Astrocyte (in vitro differentiated cells and primary cell): ENCODE measurements around the gene DLL3. TPM values are rescaled to one million over a fixed set of nuclear protein-coding genes. Genes with fewer than 3 reads are reported as not detected.

Experiments used
- DNase-seq: peaks from one replicate; pipeline ENCODE4 v3.0.0-alpha.2; 2010; ENCODE audit warnings: low read depth
- FAIRE-seq: peaks from 2 replicates; lab custom pipeline; 2011; peaks lifted over from hg19 to GRCh38; lab: Jason Lieb, UNC
- H2AFZ ChIP-seq: 2 replicates; pipeline ENCODE4 v1.6.0; 2012; ENCODE audit warnings: low read depth, low read length, inconsistent platforms
- H3K27ac ChIP-seq: 2 replicates; pipeline ENCODE4 v1.5.1; 2011; ENCODE audit warnings: low read depth, low read length, inconsistent platforms
- H3K27me3 ChIP-seq: 2 replicates; pipeline ENCODE4 v1.6.0; 2011; ENCODE audit warnings: low read length, inconsistent platforms; ENCODE audit not compliant: insufficient read depth
- H3K36me3 ChIP-seq: 2 replicates; pipeline ENCODE4 v1.5.1; 2011; ENCODE audit warnings: low read length, inconsistent platforms; ENCODE audit not compliant: insufficient read depth
- H3K4me1 ChIP-seq: 2 replicates; pipeline ENCODE4 v1.5.1; 2011; ENCODE audit warnings: low read length, inconsistent platforms; ENCODE audit not compliant: insufficient read depth
- H3K4me2 ChIP-seq: 2 replicates; pipeline ENCODE4 v1.6.0; 2012; ENCODE audit warnings: low read length, inconsistent platforms
- H3K4me3 ChIP-seq: 2 replicates; pipeline ENCODE4 v1.5.1; 2011; ENCODE audit warnings: low read depth, mild to moderate bottlenecking, low read length, inconsistent platforms; ENCODE audit not compliant: insufficient read depth
- H3K79me2 ChIP-seq: 2 replicates; pipeline ENCODE4 v1.6.0; 2012; ENCODE audit warnings: mild to moderate bottlenecking, low read length, inconsistent platforms; ENCODE audit not compliant: insufficient read depth
- H3K9ac ChIP-seq: 2 replicates; pipeline ENCODE4 v1.6.0; 2012; ENCODE audit warnings: mild to moderate bottlenecking, low read length, inconsistent platforms
- H3K9me3 ChIP-seq: 2 replicates; pipeline ENCODE4 v1.5.1; 2012; ENCODE audit warnings: low read depth, mild to moderate bottlenecking, low read length, inconsistent platforms; ENCODE audit not compliant: insufficient read depth
- H4K20me1 ChIP-seq: 2 replicates; pipeline ENCODE4 v1.6.0; 2012; ENCODE audit warnings: low read length, inconsistent platforms; ENCODE audit not compliant: insufficient read depth
- H3K27ac Mint-ChIP-seq: one replicate; pipeline ENCODE4 v1.8.0; 2021; ENCODE audit warnings: mild to moderate bottlenecking, mixed read lengths; ENCODE audit not compliant: unreplicated experiment
- H3K27me3 Mint-ChIP-seq: one replicate; pipeline ENCODE4 v1.8.0; 2021; ENCODE audit warnings: low read depth, mixed read lengths; ENCODE audit not compliant: unreplicated experiment
- H3K36me3 Mint-ChIP-seq: one replicate; pipeline ENCODE4 v1.8.0; 2021; ENCODE audit warnings: low read depth, mixed read lengths; ENCODE audit not compliant: unreplicated experiment
- H3K4me1 Mint-ChIP-seq: one replicate; pipeline ENCODE4 v1.8.0; 2021; ENCODE audit warnings: low read depth, mixed read lengths; ENCODE audit not compliant: unreplicated experiment
- H3K4me3 Mint-ChIP-seq: one replicate; pipeline ENCODE4 v1.8.0; 2021; ENCODE audit warnings: mild to moderate bottlenecking, moderate library complexity, mixed read lengths; ENCODE audit not compliant: unreplicated experiment
- H3K9me3 Mint-ChIP-seq: one replicate; pipeline ENCODE4 v1.8.0; 2021; ENCODE audit warnings: mild to moderate bottlenecking, mixed read lengths; ENCODE audit not compliant: unreplicated experiment
- EZH2 ChIP-seq: IDR thresholded peaks from 2 replicates; pipeline ENCODE4 v1.6.1; 2012; ENCODE audit warnings: mild to moderate bottlenecking, low read length, inconsistent platforms; ENCODE audit not compliant: insufficient read depth
- total RNA-seq: library from RNA; stranded (reverse); gene quantifications from 2 replicates; pipeline ENCODE4 v1.2.1, GENCODE V29; 2021
- TF ChIP-seq, protein P1 (sequence below): IDR thresholded peaks from 2 replicates; pipeline ENCODE4 v1.5.1; 2011; ENCODE audit warnings: low read depth, mild to moderate bottlenecking, inconsistent platforms, low read length, moderate library complexity; ENCODE audit not compliant: insufficient read depth

Gene DLL3
- total RNA-seq, 1 donor from 2014 or later: 0.84 TPM

DNA sequence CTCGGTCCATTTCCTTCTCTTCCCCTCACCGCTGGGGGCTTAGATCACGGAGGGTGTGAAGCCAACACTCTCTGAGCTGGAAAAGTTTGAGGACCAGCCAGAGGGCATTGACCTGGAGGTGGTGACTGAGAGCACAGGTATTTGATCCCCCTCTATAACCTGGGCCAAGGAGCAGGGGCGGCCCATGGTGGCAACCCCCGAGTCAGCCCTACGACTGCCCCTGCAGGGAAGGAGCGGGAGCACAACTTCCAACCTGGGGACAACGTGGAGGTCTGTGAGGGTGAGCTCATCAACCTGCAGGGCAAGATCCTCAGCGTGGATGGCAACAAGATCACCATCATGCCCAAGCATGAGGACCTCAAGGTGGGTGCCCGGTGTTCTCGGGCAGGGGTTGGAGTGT is 29.7 kb upstream of the DLL3 start:
- TF ChIP-seq, protein P1, sequence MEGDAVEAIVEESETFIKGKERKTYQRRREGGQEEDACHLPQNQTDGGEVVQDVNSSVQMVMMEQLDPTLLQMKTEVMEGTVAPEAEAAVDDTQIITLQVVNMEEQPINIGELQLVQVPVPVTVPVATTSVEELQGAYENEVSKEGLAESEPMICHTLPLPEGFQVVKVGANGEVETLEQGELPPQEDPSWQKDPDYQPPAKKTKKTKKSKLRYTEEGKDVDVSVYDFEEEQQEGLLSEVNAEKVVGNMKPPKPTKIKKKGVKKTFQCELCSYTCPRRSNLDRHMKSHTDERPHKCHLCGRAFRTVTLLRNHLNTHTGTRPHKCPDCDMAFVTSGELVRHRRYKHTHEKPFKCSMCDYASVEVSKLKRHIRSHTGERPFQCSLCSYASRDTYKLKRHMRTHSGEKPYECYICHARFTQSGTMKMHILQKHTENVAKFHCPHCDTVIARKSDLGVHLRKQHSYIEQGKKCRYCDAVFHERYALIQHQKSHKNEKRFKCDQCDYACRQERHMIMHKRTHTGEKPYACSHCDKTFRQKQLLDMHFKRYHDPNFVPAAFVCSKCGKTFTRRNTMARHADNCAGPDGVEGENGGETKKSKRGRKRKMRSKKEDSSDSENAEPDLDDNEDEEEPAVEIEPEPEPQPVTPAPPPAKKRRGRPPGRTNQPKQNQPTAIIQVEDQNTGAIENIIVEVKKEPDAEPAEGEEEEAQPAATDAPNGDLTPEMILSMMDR: no peak
- TF ChIP-seq EZH2: no peak
- peaks cover 59% of the 10 kb centered on the region for H3K36me3 ChIP-seq
- H3K4me3 ChIP-seq: no peak overlapping the region
- peaks cover 3% of the 10 kb centered on the region for H3K4me1 Mint-ChIP-seq
- H2AFZ ChIP-seq: no peak overlapping the region
- no peak overlapping the region for H3K9ac ChIP-seq
- peaks cover 80% of the 10 kb centered on the region for H4K20me1 ChIP-seq
- no peak overlapping the region for H3K4me3 Mint-ChIP-seq
- H3K27me3 Mint-ChIP-seq: no peaks in the 10 kb centered on the region
- no peaks in the 10 kb centered on the region for H3K9me3 ChIP-seq
- DNase-seq (no peak), FAIRE-seq (no peak)
- H3K27ac ChIP-seq: no peak overlapping the region
- H3K27ac Mint-ChIP-seq: no peak overlapping the region
- H3K4me1 ChIP-seq: peaks cover 7% of the 10 kb centered on the region
- peaks cover 33% of the 10 kb centered on the region for H3K36me3 Mint-ChIP-seq
- H3K79me2 ChIP-seq: peaks cover 13% of the 10 kb centered on the region
- no peaks in the 10 kb centered on the region for H3K27me3 ChIP-seq
- no peaks in the 10 kb centered on the region for H3K9me3 Mint-ChIP-seq
- no peak overlapping the region for H3K4me2 ChIP-seq

GRCh38 chr19:39469567-39469966 is 29.2 kb upstream of the DLL3 start:
- H3K27ac Mint-ChIP-seq: no peak overlapping the region
- peaks cover 10% of the 10 kb centered on the region for H3K79me2 ChIP-seq
- H3K4me1 Mint-ChIP-seq: peaks cover 3% of the 10 kb centered on the region
- H3K9me3 Mint-ChIP-seq: no peaks in the 10 kb centered on the region
- no peaks in the 10 kb centered on the region for H3K27me3 Mint-ChIP-seq
- no peaks in the 10 kb centered on the region for H3K27me3 ChIP-seq
- H3K36me3 Mint-ChIP-seq: peaks cover 36% of the 10 kb centered on the region
- H3K4me1 ChIP-seq: peaks cover 7% of the 10 kb centered on the region
- peaks cover 55% of the 10 kb centered on the region for H3K36me3 ChIP-seq
- no peak overlapping the region for H3K9ac ChIP-seq
- H3K4me3 ChIP-seq: no peak overlapping the region
- FAIRE-seq (no peak), DNase-seq (no peak)
- no peaks in the 10 kb centered on the region for H3K9me3 ChIP-seq
- H3K4me3 Mint-ChIP-seq: no peak overlapping the region
- H4K20me1 ChIP-seq: peaks cover 81% of the 10 kb centered on the region
- H3K27ac ChIP-seq: no peak overlapping the region
- no peak overlapping the region for H2AFZ ChIP-seq
- H3K4me2 ChIP-seq: no peak overlapping the region
- TF ChIP-seq, protein P1: no peak
- TF ChIP-seq EZH2: no peak

DNA sequence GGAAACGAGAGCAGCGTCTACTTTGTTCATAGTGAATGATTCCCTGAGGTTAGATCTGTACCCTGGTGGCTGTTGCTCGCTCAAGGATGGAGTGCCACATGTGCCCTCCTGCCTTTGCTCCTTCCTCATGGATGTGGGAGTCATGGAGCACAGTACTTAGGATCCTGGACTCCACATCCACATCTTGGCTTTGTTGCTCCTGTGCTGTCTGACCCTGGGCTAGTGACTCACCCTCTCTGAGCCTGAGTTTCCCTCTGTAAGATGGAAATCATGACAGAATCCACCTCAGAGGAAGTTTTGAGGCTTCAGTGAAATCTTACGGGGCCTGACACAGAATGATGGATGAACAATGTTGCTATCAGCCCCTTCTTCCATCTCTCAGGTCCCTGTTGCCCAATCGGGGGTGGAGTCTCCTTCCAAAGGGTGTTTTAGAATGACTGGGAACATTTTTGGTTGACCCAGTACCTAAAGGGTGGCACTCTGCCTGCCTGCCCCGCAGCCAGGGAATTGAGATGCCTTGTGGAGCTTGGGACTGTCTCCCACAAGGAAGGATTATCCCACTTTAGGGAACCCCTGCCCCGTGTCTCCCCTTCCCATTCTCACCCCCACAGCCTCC is 27.9 kb upstream of the DLL3 start:
- H2AFZ ChIP-seq: no peak overlapping the region
- peak overlapping the region; percentile 2 for H3K27ac Mint-ChIP-seq
- H3K4me2 ChIP-seq: no peak overlapping the region
- H3K27ac ChIP-seq: no peak overlapping the region
- peaks cover 47% of the 10 kb centered on the region for H3K36me3 ChIP-seq
- no peaks in the 10 kb centered on the region for H3K9me3 ChIP-seq
- H3K4me1 ChIP-seq: peaks cover 7% of the 10 kb centered on the region
- DNase-seq (peak; percentile 7), FAIRE-seq (no peak)
- no peak overlapping the region for H3K9ac ChIP-seq
- H3K4me3 ChIP-seq: no peak overlapping the region
- no peak for TF ChIP-seq EZH2
- TF ChIP-seq, protein P1: no peak
- peaks cover 3% of the 10 kb centered on the region for H3K4me1 Mint-ChIP-seq
- peaks cover 40% of the 10 kb centered on the region for H3K36me3 Mint-ChIP-seq
- H3K4me3 Mint-ChIP-seq: no peak overlapping the region
- H3K27me3 ChIP-seq: no peaks in the 10 kb centered on the region
- H3K79me2 ChIP-seq: no peaks in the 10 kb centered on the region
- H3K27me3 Mint-ChIP-seq: no peaks in the 10 kb centered on the region
- H3K9me3 Mint-ChIP-seq: no peaks in the 10 kb centered on the region
- peaks cover 78% of the 10 kb centered on the region for H4K20me1 ChIP-seq
